Right ventricle myocardium superior (tissue), 1 donor: ENCODE results near the gene RHOBTB1. TPM values are rescaled to one million over a fixed set of nuclear protein-coding genes. Genes with fewer than 3 reads are reported as not detected.
A peak's percentile ranks its signal among the peaks of the same experiment; 100 is the strongest.

Source experiments
- ATAC-seq: fragments of 200-7000 bp; cut with Tn5 transposase; one replicate; pipeline ENCODE4 v1.9.1; 2020; ENCODE audit warnings: mild to moderate bottlenecking; ENCODE audit not compliant: poor library complexity
- DNase-seq: peaks from one replicate; pipeline ENCODE4 v3.0.0-alpha.2; 2020
- intact Hi-C: fragments of 100-400 bp; cut with DNase I; formaldehyde crosslinking; loops from one replicate; pipeline ENCODE4 v1.11.2; 2022
- total RNA-seq: library from RNA; stranded (reverse); fragmentation: NEBNext Ultra II Directional; extraction: Animal tissue kit (Norgen Biotek cat#: 25700); gene quantifications from one replicate; pipeline ENCODE4 v1.2.1, GENCODE V29; 2021
- donor health status: DM: no; HTN: yes; CAD: no; lungs with severe emphysema.

RHOBTB1 gene
- total RNA-seq, 1 donor from 2014 or later, result 13.0 TPM

DNA sequence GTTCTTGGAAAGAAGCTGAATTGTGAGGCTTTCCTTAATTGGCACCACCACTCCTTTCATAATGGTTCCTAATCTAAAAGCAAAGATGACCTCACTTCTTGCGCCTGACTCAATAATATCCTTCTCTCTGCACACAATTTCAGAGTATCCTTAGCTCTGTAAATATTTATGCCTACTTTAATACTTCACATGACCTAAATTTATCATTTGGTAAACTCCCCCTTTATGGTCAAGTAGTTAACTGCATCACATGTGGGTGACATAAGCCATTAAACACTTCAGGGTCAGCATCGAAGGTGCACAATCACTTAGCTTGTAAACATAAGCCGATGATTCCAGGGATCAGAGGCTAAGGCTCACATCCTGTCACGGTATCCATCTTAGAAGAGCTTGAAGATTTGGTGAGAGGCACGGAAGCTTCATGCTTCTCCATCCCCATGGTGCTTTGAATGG is 7.3 kb upstream of the RHOBTB1 start:
- intact Hi-C loops, result no loop called here
- DNase-seq, result no peak
- ATAC-seq, result no peak

- intact Hi-C loops, result no loop called here
- DNase-seq (no peak), ATAC-seq (no peak)
Observed at GRCh38 chr10:60950300-60950699, 6.3 kb upstream of the RHOBTB1 start.

- ATAC-seq, result no peak
- no peak for DNase-seq
- intact Hi-C loops, result no loop called here
Observed at GRCh38 chr10:60948851-60949250, 4.9 kb upstream of the RHOBTB1 start.

DNA sequence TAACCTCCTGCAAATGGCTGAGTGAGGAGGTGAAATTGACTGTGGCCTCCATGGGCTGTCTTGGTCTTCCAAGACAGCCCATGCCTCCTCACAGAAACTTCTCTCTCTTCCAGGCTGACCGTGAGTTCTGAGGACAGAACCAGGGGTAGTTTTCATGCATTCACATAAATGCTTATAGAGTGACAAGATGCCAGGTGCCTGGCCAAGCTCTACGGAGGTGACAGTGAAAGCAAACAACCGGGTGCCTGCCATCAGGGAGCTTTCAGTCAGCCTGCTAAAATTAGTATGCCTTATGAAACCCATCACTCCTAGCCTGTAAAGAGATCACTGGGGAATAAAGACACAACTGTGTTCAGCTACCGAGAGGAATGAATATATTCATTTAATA is 919 bp upstream of the RHOBTB1 start:
- no peak for ATAC-seq
- no peak for DNase-seq
- intact Hi-C loops, result no loop called here

- intact Hi-C loops, result no loop called here
- DNase-seq, result peak; percentile 82
- ATAC-seq, result peak; percentile 68
Observed at GRCh38 chr10:60943316-60944057, 498 bp downstream of the RHOBTB1 start.

DNA sequence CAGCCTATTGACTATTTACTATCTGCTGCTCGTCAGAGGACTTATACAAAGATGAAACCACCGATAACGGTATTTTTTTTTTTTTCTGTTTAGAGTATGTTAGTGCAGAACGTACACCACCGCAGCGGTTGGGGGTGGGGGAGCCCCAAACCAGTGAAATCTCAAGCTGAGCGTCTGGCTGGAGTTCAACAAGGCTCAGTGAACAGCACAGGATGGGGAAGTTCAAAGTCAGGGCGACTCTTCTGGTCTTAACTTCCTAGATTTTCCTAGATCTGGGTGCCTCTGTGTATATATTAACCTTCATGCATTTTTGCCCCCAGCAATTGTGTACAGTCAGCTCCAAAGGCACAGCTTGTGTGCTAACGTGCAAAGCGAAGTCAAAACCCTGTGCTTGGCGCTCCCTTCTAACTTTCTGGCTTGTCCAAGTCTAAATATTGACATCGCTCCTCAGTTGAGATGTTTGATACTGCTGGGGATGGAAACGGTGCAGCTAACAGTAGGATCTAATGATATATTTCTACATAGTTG is 1.1 kb downstream of the RHOBTB1 start:
- intact Hi-C loops, result no loop called here
- DNase-seq (peak; percentile 70), ATAC-seq (peak; percentile 29)

DNA sequence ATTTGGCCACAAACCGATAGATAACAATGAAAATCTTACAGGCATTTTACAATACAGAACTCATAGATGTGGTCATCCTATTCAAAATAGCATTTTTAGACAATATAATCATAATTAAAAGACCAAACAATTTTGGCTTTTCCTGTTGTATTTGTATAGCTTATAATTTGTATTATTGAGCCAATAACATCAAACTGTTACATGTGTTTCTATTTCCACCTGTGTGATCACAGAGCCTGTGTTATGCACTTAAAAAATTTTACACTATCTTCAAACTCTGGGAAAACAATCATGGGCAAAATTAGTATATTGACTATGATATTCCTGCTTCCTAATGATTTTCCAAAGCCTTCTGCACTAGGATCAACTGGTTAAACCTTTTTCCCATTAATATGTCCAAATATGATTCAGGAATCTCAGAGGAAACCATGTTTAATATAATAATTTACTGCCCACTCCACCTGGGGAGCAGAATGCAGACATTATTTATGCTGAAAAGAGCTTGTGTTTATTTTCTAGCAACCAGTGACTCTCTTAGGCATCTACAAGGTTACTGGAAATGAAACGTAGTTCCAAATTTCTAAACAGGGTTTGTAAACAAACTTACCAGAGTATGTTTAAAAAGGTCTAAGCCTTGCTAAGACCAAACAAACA is 1.7 kb downstream of the RHOBTB1 start:
- ATAC-seq (no peak), DNase-seq (no peak)
- intact Hi-C loops, result no loop called here

GRCh38 chr10:60940446-60940845 is 3.5 kb downstream of the RHOBTB1 start:
- ATAC-seq, result no peak
- no peak for DNase-seq
- intact Hi-C loops, result no loop called here

GRCh38 chr10:60937784-60938654 is 6.0 kb downstream of the RHOBTB1 start:
- ATAC-seq, result no peak
- intact Hi-C loops, result loop anchor here (5.0 kb wide), 1 partner anchor 36 kb away; no protein-coding TSS in a partner anchor
- no peak for DNase-seq

- intact Hi-C loops, result loop anchor here (5.0 kb wide), 1 partner anchor 35 kb away; no protein-coding TSS in a partner anchor
- ATAC-seq, result peak; percentile 34
- no peak for DNase-seq
Observed at GRCh38 chr10:60937022-60937421, 7.0 kb downstream of the RHOBTB1 start.

- intact Hi-C loops, result loop anchor here (5.0 kb wide), 1 partner anchor 32 kb away; no protein-coding TSS in a partner anchor
- DNase-seq, result no peak
- ATAC-seq, result peak; percentile 86
Observed at GRCh38 chr10:60934215-60935175, 9.5 kb downstream of the RHOBTB1 start.

- DNase-seq (no peak), ATAC-seq (no peak)
- intact Hi-C loops, result no loop called here
Observed at GRCh38 chr10:60932756-60933155, 11.2 kb downstream of the RHOBTB1 start.

DNA sequence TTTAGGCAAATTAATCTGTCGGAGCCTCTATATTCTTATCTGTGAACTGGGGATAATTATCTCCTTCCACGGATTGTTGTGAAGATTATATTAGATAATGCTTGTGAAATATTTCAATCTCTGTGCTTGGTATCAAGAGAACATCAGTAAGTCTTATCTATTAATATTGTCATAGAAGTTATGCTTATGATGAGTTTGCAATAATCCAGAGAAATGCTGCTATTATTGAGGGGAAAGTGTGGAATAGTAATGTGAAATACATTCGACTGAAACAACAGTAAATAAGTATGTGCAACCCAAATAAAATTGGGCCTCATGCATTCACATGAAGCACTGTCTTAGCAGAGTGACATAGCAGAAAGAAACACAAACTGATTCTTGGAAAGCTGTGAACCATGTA is 13.7 kb downstream of the RHOBTB1 start:
- DNase-seq (no peak), ATAC-seq (no peak)
- intact Hi-C loops, result no loop called here

GRCh38 chr10:60921633-60922032 is 22.4 kb downstream of the RHOBTB1 start:
- DNase-seq (no peak), ATAC-seq (peak; percentile 14)
- intact Hi-C loops, result no loop called here

- ATAC-seq (no peak), DNase-seq (no peak)
- intact Hi-C loops, result no loop called here
Observed at GRCh38 chr10:60920479-60920878, 23.5 kb downstream of the RHOBTB1 start.

DNA sequence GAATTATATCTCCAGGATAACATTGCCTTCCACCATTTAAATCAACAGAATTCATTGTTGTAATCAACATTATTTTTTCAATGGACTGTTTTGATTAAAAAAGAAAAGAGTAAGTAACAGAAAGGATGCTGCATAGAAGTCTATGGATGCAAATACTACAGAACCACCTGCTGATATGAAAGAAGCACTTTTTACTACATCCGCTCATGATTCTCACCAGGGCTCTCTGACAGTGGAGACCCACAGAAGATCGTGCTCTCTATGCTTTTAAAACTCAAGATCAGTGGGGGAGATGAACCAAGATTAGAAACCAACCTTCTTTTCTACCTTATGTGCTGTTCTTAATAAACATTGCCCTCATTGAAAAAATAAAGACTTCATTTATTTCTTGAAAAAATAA is 24.4 kb downstream of the RHOBTB1 start:
- no peak for DNase-seq
- intact Hi-C loops, result no loop called here
- ATAC-seq, result no peak

GRCh38 chr10:60917331-60918280 is 26.4 kb downstream of the RHOBTB1 start:
- intact Hi-C loops, result no loop called here
- DNase-seq (no peak), ATAC-seq (no peak)
